ENCODE measurements around the gene KDM3B. TPM values are rescaled to one million over a fixed set of nuclear protein-coding genes. Genes with fewer than 3 reads are reported as not detected.

Gene KDM3B
- total and polyA plus RNA-seq, 2 of the 8 experiments (the other 6 are each of a cell fraction or from before 2014, with no cell fraction given): 27.1 to 78.1 TPM

DNA sequence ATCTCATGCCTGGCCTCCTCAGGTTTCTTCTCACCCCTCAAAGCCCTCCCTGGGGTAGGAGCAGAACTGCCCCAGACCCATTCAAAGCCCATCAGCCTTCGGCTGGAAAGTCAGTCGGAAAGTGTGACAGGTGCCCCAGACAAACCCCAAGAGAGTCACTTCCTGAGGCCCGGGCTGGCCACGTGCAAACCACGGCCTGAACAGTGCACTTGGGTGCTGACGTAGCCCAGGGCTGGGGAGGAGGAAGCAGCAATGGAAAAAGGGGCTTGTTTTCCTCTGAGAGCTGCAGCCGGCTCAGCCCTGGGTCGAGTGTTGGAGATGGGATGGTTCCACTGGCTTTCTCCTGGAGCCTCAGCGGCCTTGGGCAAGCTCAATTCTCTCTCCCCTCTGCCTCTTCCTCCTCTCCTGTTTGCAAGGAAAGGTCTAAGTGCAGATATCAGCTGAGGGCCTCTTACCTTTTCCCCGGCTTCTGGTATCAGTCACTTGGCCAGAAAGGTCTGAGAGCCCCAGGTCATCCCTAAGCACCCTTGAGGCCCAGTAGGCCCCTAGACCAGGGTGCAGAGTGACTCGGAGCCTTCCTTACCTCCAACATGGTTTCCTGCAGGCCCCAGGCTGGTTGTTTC, 106.9 kb downstream of the KDM3B start:
- Histone ChIP-seq H3K4me2 (ENCODE audit: insufficient read depth in 1 of 2, low read depth in 2 of 2, low read length in 2 of 2) (no peak overlapping the region), H3K23me2 (ENCODE audit: low read depth, low read length) (peaks cover 8% of the 10 kb centered on the region), H2BK12ac (ENCODE audit: low read depth, low read length) (no peak overlapping the region), H3K4ac (replicated peaks; ENCODE audit: insufficient read length, low read depth, low read length) (no peak overlapping the region), H3K36me3 (ENCODE audit: control insufficient read depth in 2 of 4, insufficient read depth in 4 of 4, low read length in 3 of 4) (no peaks in the 10 kb centered on the region), H2BK15ac (ENCODE audit: low read length) (no peak overlapping the region), H4K91ac (replicated peaks; ENCODE audit: insufficient read length, low read length) (no peak overlapping the region), H3K9me3 (ENCODE audit: insufficient read depth in 2 of 2, low read depth in 1 of 2, low read length in 1 of 2) (no peaks in the 10 kb centered on the region), H4K20me1 (replicated peaks in 1 of 2; ENCODE audit: control insufficient read depth in 1 of 2, insufficient read depth in 2 of 2, low read length in 2 of 2) (no peaks in the 10 kb centered on the region), H2BK20ac (ENCODE audit: low read length) (no peak overlapping the region), H2AK5ac (ENCODE audit: low read depth, low read length) (no peak overlapping the region), H3K56ac (replicated peaks; ENCODE audit: insufficient read length, low read depth, low read length) (no peak overlapping the region), H3K18ac (ENCODE audit: extremely low read depth, low read length) (no peak overlapping the region), H3K4me3 (ENCODE audit: extremely low read depth in 1 of 4, insufficient read depth in 2 of 4, low read depth in 3 of 4, low read length in 4 of 4) (no peak overlapping the region), H2AFZ (ENCODE audit: low read length) (no peak overlapping the region), H2BK5ac (ENCODE audit: low read depth, low read length) (no peak overlapping the region), H3K79me1 (ENCODE audit: low read depth, low read length) (no peaks in the 10 kb centered on the region), H3K23ac (ENCODE audit: insufficient read length) (no peak overlapping the region), H3K9ac (replicated peaks in 1 of 4; ENCODE audit: extremely low read depth in 1 of 4, low read depth in 3 of 4, low read length in 3 of 4) (no peak overlapping the region), H3K4me1 (replicated peaks in 1 of 4; ENCODE audit: control insufficient read depth in 3 of 4, insufficient read depth in 4 of 4, low read length in 3 of 4) (peaks cover 1 to 14% (median 7%) of the 10 kb centered on the region in 4 experiments; a peak in 5 of 7 replicates), H3K27me3 (replicated peaks in 1 of 4; ENCODE audit: control insufficient read depth in 3 of 4, extremely low read depth in 1 of 4, insufficient read depth in 3 of 4, low read length in 3 of 4) (no peaks in the 10 kb centered on the region), H4K5ac (ENCODE audit: insufficient read length, low read depth, low read length) (no peak overlapping the region), H3K79me2 (ENCODE audit: control insufficient read depth in 1 of 2, insufficient read depth in 2 of 2, low read length in 2 of 2) (no peaks in the 10 kb centered on the region), H2BK120ac (replicated peaks; ENCODE audit: low read depth, low read length) (no peak overlapping the region), H3K14ac (ENCODE audit: insufficient read length) (no peak overlapping the region), H3K27ac (ENCODE audit: low read depth, low read length) (no peak overlapping the region), H4K8ac (ENCODE audit: extremely low read depth, insufficient read depth, low read length) (no peak overlapping the region)
- 88% methylated on average over 11 of the region's 11 CpGs; no CpG with 5 or more reads in 1 of the 2 experiments for WGBS, 2 experiments (ENCODE audit: extremely low coverage in 1 of 2, insufficient coverage in 1 of 2, insufficient read length in 1 of 2, insufficient replicate concordance in 2 of 2, low coverage in 1 of 2, low lambda C conversion rate in 2 of 2, missing lambda C conversion rate in 1 of 2)
- POLR2A ChIA-PET (ENCODE audit: partially characterized antibody): interaction anchor here (1.1 to 15.1 kb wide), 4 partner anchors 9 to 83 kb away, joined by 3 to 294 read pairs (median 12); partner anchors contain the start of gene ETF1
- CTCF ChIA-PET (ENCODE audit: partially characterized antibody): interaction anchor here (0.5 to 24.9 kb wide), 4 partner anchors 9 to 562 kb away, joined by 3 to 532 read pairs (median 109); no protein-coding TSS in a partner anchor
- FAIRE-seq (no peak), DNase-seq (ENCODE audit: low read depth in 1 of 2, low spot score in 2 of 2) (no peak)
- TF ChIP-seq TAF1 (IDR thresholded peaks at IDR 0.05; ENCODE audit: low read depth, low read length): no peak
- no peak for TF ChIP-seq BACH1 (IDR thresholded peaks at IDR 0.05; ENCODE audit: low read length)
- TF ChIP-seq HDAC6 (IDR thresholded peaks at IDR 0.05; ENCODE audit: low read depth, low read length): no peak
- TF ChIP-seq, protein P1, sequence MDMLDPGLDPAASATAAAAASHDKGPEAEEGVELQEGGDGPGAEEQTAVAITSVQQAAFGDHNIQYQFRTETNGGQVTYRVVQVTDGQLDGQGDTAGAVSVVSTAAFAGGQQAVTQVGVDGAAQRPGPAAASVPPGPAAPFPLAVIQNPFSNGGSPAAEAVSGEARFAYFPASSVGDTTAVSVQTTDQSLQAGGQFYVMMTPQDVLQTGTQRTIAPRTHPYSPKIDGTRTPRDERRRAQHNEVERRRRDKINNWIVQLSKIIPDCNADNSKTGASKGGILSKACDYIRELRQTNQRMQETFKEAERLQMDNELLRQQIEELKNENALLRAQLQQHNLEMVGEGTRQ (IDR thresholded peaks at IDR 0.05; ENCODE audit: low read length): no peak
- TF ChIP-seq GTF2F1 (IDR thresholded peaks at IDR 0.05; ENCODE audit: borderline replicate concordance, low read depth, low read length): no peak
- TF ChIP-seq, protein P2, sequence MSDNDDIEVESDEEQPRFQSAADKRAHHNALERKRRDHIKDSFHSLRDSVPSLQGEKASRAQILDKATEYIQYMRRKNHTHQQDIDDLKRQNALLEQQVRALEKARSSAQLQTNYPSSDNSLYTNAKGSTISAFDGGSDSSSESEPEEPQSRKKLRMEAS (IDR thresholded peaks at IDR 0.05): no peak
- TF ChIP-seq KDM4A (IDR thresholded peaks at IDR 0.05; ENCODE audit: low read depth, low read length, severe bottlenecking): no peak
- no peak for TF ChIP-seq NRF1 (IDR thresholded peaks at IDR 0.05; ENCODE audit: low read depth, low read length)
- no peak for TF ChIP-seq CBX8 (IDR thresholded peaks at IDR 0.05; ENCODE audit: borderline replicate concordance, low read depth, low read length)
- no peak for TF ChIP-seq SIRT6 (IDR thresholded peaks at IDR 0.05; ENCODE audit: low read length)
- no peak for TF ChIP-seq NANOG (IDR thresholded peaks at IDR 0.05; ENCODE audit: insufficient read depth, low read depth, low read length, poor library complexity, severe bottlenecking)
- no peak for TF ChIP-seq POLR2AphosphoS5 (IDR thresholded peaks at IDR 0.05; ENCODE audit: low read depth, low read length)
- TF ChIP-seq BRCA1 (IDR thresholded peaks at IDR 0.05; ENCODE audit: low read depth, low read length): no peak

Data from H1 (cell line).